H1 (cell line): Measurements from ENCODE around the gene TRABD2A. TPM values are rescaled to one million over a fixed set of nuclear protein-coding genes. Genes with fewer than 3 reads are reported as not detected.
A peak's percentile ranks its signal among the peaks of the same experiment; 100 is the strongest.

Experiments used
- CTCF ChIA-PET: fragments of 300-600 bp; sonication (Branson Sonifier 250); formaldehyde crosslinking; loops from one replicate; lab custom pipeline; 2021; ENCODE audit not compliant: partially characterized antibody; lab: Charles Lee
- POLR2A ChIA-PET: fragments of 300-600 bp; sonication (Branson Sonifier 250); formaldehyde crosslinking; loops from one replicate; lab custom pipeline; 2021; ENCODE audit warnings: inconsistent platforms; ENCODE audit not compliant: partially characterized antibody; lab: Charles Lee
- DNase-seq, 2 experiments: peaks; one replicate each; pipeline versions ENCODE4 v3.0.0 to v3.0.0-alpha.2; 2010 to 2022; ENCODE audit warnings: low spot score in 2 of 2, low read depth in 1 of 2, mixed read lengths in 1 of 2
- FAIRE-seq: peaks from 2 replicates; lab custom pipeline; 2011; peaks lifted over from hg19 to GRCh38; lab: Jason Lieb, UNC
- H2AFZ ChIP-seq: 2 replicates; pipeline ENCODE4 v1.8.1; 2012; ENCODE audit warnings: low read length, inconsistent platforms
- H2AK5ac ChIP-seq: 2 replicates; pipeline ENCODE4 v1.6.1; 2013; ENCODE audit warnings: low read depth, low read length
- H2BK120ac ChIP-seq: replicated peaks from 2 replicates; pipeline ENCODE3; 2013; ENCODE audit warnings: low read depth, low read length, inconsistent platforms
- H2BK12ac ChIP-seq: 2 replicates; pipeline ENCODE4 v1.6.1; 2013; ENCODE audit warnings: low read depth, low read length
- H2BK15ac ChIP-seq: 2 replicates; pipeline ENCODE4 v1.6.1; 2013; ENCODE audit warnings: low read length
- H2BK20ac ChIP-seq: 2 replicates; pipeline ENCODE4 v1.6.1; 2013; ENCODE audit warnings: low read length
- H2BK5ac ChIP-seq: 2 replicates; pipeline ENCODE4 v1.6.1; 2013; ENCODE audit warnings: low read depth, low read length
- H3K14ac ChIP-seq: 2 replicates; pipeline ENCODE4 v1.6.1; 2013; ENCODE audit warnings: inconsistent platforms; ENCODE audit not compliant: insufficient read length
- H3K18ac ChIP-seq: 2 replicates; pipeline ENCODE4 v1.6.1; 2013; ENCODE audit warnings: low read length; ENCODE audit errors: extremely low read depth
- H3K23ac ChIP-seq: 2 replicates; pipeline ENCODE4 v1.6.1; 2013; ENCODE audit warnings: inconsistent platforms; ENCODE audit not compliant: insufficient read length
- H3K23me2 ChIP-seq: 2 replicates; pipeline ENCODE4 v1.6.1; 2013; ENCODE audit warnings: low read depth, low read length
- H3K27ac ChIP-seq: 2 replicates; pipeline ENCODE4 v1.6.1; 2011; ENCODE audit warnings: low read depth, low read length, inconsistent platforms
- H3K27me3 ChIP-seq, 4 experiments: replicated peaks in 1 of 4; 1 replicate in 1 of 4; 2 replicates in 3 of 4; pipeline versions ENCODE4 v1.6.1 to v1.8.1; 2011 to 2013; ENCODE audit warnings: low read length in 3 of 4, mild to moderate bottlenecking in 3 of 4, inconsistent platforms in 2 of 4, mixed read lengths in 2 of 4, moderate library complexity in 1 of 4; ENCODE audit not compliant: control insufficient read depth in 3 of 4, insufficient read depth in 3 of 4; ENCODE audit errors: extremely low read depth in 1 of 4
- H3K36me3 ChIP-seq, 4 experiments: 2 replicates each; pipeline versions ENCODE4 v1.6.1 to v1.8.1; 2011 to 2013; ENCODE audit warnings: mild to moderate bottlenecking in 4 of 4, low read length in 3 of 4, moderate library complexity in 2 of 4, control low read depth in 1 of 4, inconsistent platforms in 1 of 4; ENCODE audit not compliant: insufficient read depth in 4 of 4, control insufficient read depth in 2 of 4
- H3K4ac ChIP-seq: replicated peaks from 2 replicates; pipeline ENCODE3; 2013; ENCODE audit warnings: low read length, low read depth, mixed read lengths, inconsistent platforms; ENCODE audit not compliant: insufficient read length
- H3K4me1 ChIP-seq, 4 experiments: replicated peaks in 1 of 4; 1 replicate in 1 of 4; 2 replicates in 3 of 4; pipeline versions ENCODE4 v1.6.1 to v1.8.1; 2011 to 2013; ENCODE audit warnings: low read length in 3 of 4, inconsistent platforms in 2 of 4, mixed read lengths in 1 of 4; ENCODE audit not compliant: insufficient read depth in 4 of 4, control insufficient read depth in 3 of 4
- H3K4me2 ChIP-seq, 2 experiments: 2 replicates each; pipeline versions ENCODE4 v1.6.1 to v1.8.1; 2011 to 2013; ENCODE audit warnings: low read depth in 2 of 2, low read length in 2 of 2, control low read depth in 1 of 2, inconsistent platforms in 1 of 2, mild to moderate bottlenecking in 1 of 2; ENCODE audit not compliant: insufficient read depth in 1 of 2
- H3K4me3 ChIP-seq, 4 experiments: fragments of 200-600, 300-600 bp in 1 of 4; sonication (generic), shearing (Covaris generic), sonication (Bioruptor Twin) in 1 of 4; 2 replicates each; pipeline versions ENCODE4 v1.5.1 to v1.8.1; 2011 to 2016; ENCODE audit warnings: low read length in 4 of 4, low read depth in 3 of 4, control low read depth in 2 of 4, inconsistent platforms in 2 of 4, mild to moderate bottlenecking in 2 of 4, mixed read lengths in 1 of 4, moderate library complexity in 1 of 4; ENCODE audit not compliant: insufficient read depth in 2 of 4; ENCODE audit errors: extremely low read depth in 1 of 4
- H3K56ac ChIP-seq: replicated peaks from 2 replicates; pipeline ENCODE3; 2013; ENCODE audit warnings: low read depth, mild to moderate bottlenecking, mixed read lengths, low read length, inconsistent platforms; ENCODE audit not compliant: insufficient read length
- H3K79me1 ChIP-seq: 2 replicates; pipeline ENCODE4 v1.6.1; 2013; ENCODE audit warnings: low read depth, low read length, control low read depth
- H3K79me2 ChIP-seq, 2 experiments: 2 replicates each; pipeline versions ENCODE4 v1.6.1 to v1.8.1; 2012 to 2013; ENCODE audit warnings: low read length in 2 of 2, mild to moderate bottlenecking in 2 of 2, inconsistent platforms in 1 of 2; ENCODE audit not compliant: insufficient read depth in 2 of 2, control insufficient read depth in 1 of 2
- H3K9ac ChIP-seq, 4 experiments: replicated peaks in 1 of 4; 1 replicate in 1 of 4; 2 replicates in 3 of 4; pipeline versions ENCODE4 v1.6.1 to v1.8.1; 2011 to 2013; ENCODE audit warnings: low read depth in 3 of 4, low read length in 3 of 4, control low read depth in 2 of 4, mild to moderate bottlenecking in 2 of 4, moderate library complexity in 2 of 4, inconsistent platforms in 1 of 4; ENCODE audit errors: extremely low read depth in 1 of 4
- H3K9me3 ChIP-seq, 2 experiments: 2 replicates each; pipeline versions ENCODE4 v1.6.1 to v1.8.1; 2012 to 2013; ENCODE audit warnings: mild to moderate bottlenecking in 2 of 2, moderate library complexity in 2 of 2, control low read depth in 1 of 2, inconsistent platforms in 1 of 2, low read depth in 1 of 2, low read length in 1 of 2, mixed read lengths in 1 of 2; ENCODE audit not compliant: insufficient read depth in 2 of 2
- H4K20me1 ChIP-seq, 2 experiments: replicated peaks in 1 of 2; 2 replicates each; pipeline versions ENCODE3 to v1.8.1; 2011 to 2013; ENCODE audit warnings: inconsistent platforms in 2 of 2, low read length in 2 of 2, mild to moderate bottlenecking in 1 of 2; ENCODE audit not compliant: insufficient read depth in 2 of 2, control insufficient read depth in 1 of 2
- H4K5ac ChIP-seq: 2 replicates; pipeline ENCODE4 v1.6.1; 2013; ENCODE audit warnings: low read length, low read depth, mixed read lengths, inconsistent platforms; ENCODE audit not compliant: insufficient read length
- H4K8ac ChIP-seq: 2 replicates; pipeline ENCODE4 v1.8.0; 2013; ENCODE audit warnings: mild to moderate bottlenecking, moderate library complexity, low read length, inconsistent platforms; ENCODE audit not compliant: insufficient read depth; ENCODE audit errors: extremely low read depth
- H4K91ac ChIP-seq: replicated peaks from 2 replicates; pipeline ENCODE3; 2013; ENCODE audit warnings: low read length, mixed read lengths, inconsistent platforms; ENCODE audit not compliant: insufficient read length
- ATF3 ChIP-seq: IDR thresholded peaks from 2 replicates; pipeline ENCODE4 v1.6.1; 2011; ENCODE audit warnings: low read depth, mild to moderate bottlenecking, low read length; ENCODE audit not compliant: insufficient read depth
- BACH1 ChIP-seq: IDR thresholded peaks from 2 replicates; pipeline ENCODE4 v1.6.1; 2012; ENCODE audit warnings: low read length, improper control_type of control experiment
- CBX8 ChIP-seq: fragments of 300-800, 300-1000 bp; sonication (generic); IDR thresholded peaks from 2 replicates; pipeline ENCODE4 v1.7.1; 2016; ENCODE audit warnings: low read depth, low read length, borderline replicate concordance
- CEBPB ChIP-seq: IDR thresholded peaks from 2 replicates; pipeline ENCODE4 v1.6.1; 2012; ENCODE audit warnings: low read depth, low read length
- CHD2 ChIP-seq: IDR thresholded peaks from 2 replicates; pipeline ENCODE4 v1.6.1; 2012; ENCODE audit warnings: low read length, improper control_type of control experiment
- E2F6 ChIP-seq: IDR thresholded peaks from 2 replicates; pipeline ENCODE4 v1.6.1; 2012; ENCODE audit warnings: inconsistent platforms
- EZH2 ChIP-seq: fragments of 200-600 bp; sonication (generic); IDR thresholded peaks from 2 replicates; pipeline ENCODE4 v1.7.1; 2012; ENCODE audit warnings: low read depth, mild to moderate bottlenecking, moderate library complexity, low read length, inconsistent platforms; ENCODE audit not compliant: severe bottlenecking
- NRF1 ChIP-seq: IDR thresholded peaks from 2 replicates; pipeline ENCODE4 v1.6.1; 2011; ENCODE audit warnings: mild to moderate bottlenecking, low read depth, low read length, improper control_type of control experiment
- RAD21 ChIP-seq, 2 experiments: IDR thresholded peaks in 1 of 2; conservative IDR thresholded peaks in 1 of 2; 2 replicates each; pipeline ENCODE4 v1.6.1; 2011; ENCODE audit warnings: low read depth in 2 of 2, low read length in 2 of 2, improper control_type of control experiment in 1 of 2, inconsistent platforms in 1 of 2, mild to moderate bottlenecking in 1 of 2, moderate library complexity in 1 of 2
- SIN3A ChIP-seq, 2 experiments: IDR thresholded peaks in 1 of 2; conservative IDR thresholded peaks in 1 of 2; 2 replicates each; pipeline ENCODE4 v1.6.1; 2011 to 2012; ENCODE audit warnings: low read length in 2 of 2, improper control_type of control experiment in 1 of 2, low read depth in 1 of 2, mild to moderate bottlenecking in 1 of 2
- TAF7 ChIP-seq: optimal IDR thresholded peaks from 2 replicates; pipeline ENCODE3; 2011; ENCODE audit warnings: low read depth, mild to moderate bottlenecking, inconsistent platforms, low read length, moderate library complexity, borderline replicate concordance
- WGBS, 2 experiments: shearing (Covaris generic) in 1 of 2; methylation state at CpG; one replicate each; pipeline versions ENCODE4 v1.1.6 to v1.1.7; 2013 to 2015; ENCODE audit warnings: low lambda C conversion rate in 2 of 2, mixed read lengths in 2 of 2, inconsistent platforms in 1 of 2, low coverage in 1 of 2, missing lambda C conversion rate in 1 of 2; ENCODE audit not compliant: insufficient replicate concordance in 2 of 2, insufficient coverage in 1 of 2, insufficient read length in 1 of 2; ENCODE audit errors: extremely low coverage in 1 of 2, missing lambda C conversion rate in 1 of 2; 5-methylcytosine and 5-hydroxymethylcytosine counted together
- polyA plus RNA-seq, 7 experiments: library from polyadenylated mRNA; depleted of rRNA in 3 of 7; stranded (reverse) in 5 of 7; unstranded in 2 of 7; fragments of >200 nt in 5 of 7; fragments of 200-250 nt in 2 of 7; gene quantifications; 1 replicate in 5 of 7; 2 replicates in 1 of 7; 4 replicates in 1 of 7; pipeline versions ENCODE4 v1.2.1 to v1.2.3, GENCODE V29; 2011 to 2013; ENCODE audit warnings: missing spikeins in 2 of 7, mixed read lengths in 2 of 7
- total RNA-seq: library from RNA; stranded (reverse); fragmentation: NEBNext Ultra II Directional; extraction: Animal tissue kit (Norgen Biotek cat#: 25700); gene quantifications from 2 replicates; pipeline ENCODE4 v1.2.1, GENCODE V29; 2021

TRABD2A gene
- total and polyA plus RNA-seq, 2 of the 8 experiments (the other 6 are each of a cell fraction or from before 2014, with no cell fraction given), result 17.3 to 18.6 TPM

GRCh38 chr2:84857566-84857965 lies 23.3 kb downstream of the TRABD2A start:
- DNase-seq (no peak), FAIRE-seq (no peak)
- Histone ChIP-seq H2BK15ac (no peak overlapping the region), H3K36me3 (no peaks in the 10 kb centered on the region), H3K4me1 (peaks cover 7 to 20% (median 15%) of the 10 kb centered on the region in 4 experiments), H3K4me3 (no peak overlapping the region), H2AK5ac (no peak overlapping the region), H3K9me3 (no peaks in the 10 kb centered on the region), H3K27me3 (peaks cover 16 to 36% (median 30%) of the 10 kb centered on the region in 4 experiments), H3K23ac (no peak overlapping the region), H4K5ac (no peak overlapping the region), H3K79me2 (no peaks in the 10 kb centered on the region), H3K56ac (no peak overlapping the region), H4K20me1 (peaks cover 0 to 2% of the 10 kb centered on the region in 2 experiments), H2BK20ac (0 out of 2 replicates have a peak overlapping the region, but pooled peaks have one; percentile 24), H2BK5ac (no peak overlapping the region), H2BK120ac (no peak overlapping the region)
- WGBS, 2 experiments, result 91% methylated on average over 5 of the region's 5 CpGs; no CpG with 5 or more reads in 1 of the 2 experiments
- TF ChIP-seq RAD21 (IDR thresholded peaks at IDR 0.05 in 1 of 2, conservative IDR thresholded peaks at IDR 0.05 in 1 of 2; ENCODE audit: low read depth in 2 of 2, low read length in 2 of 2), result no peak
- no peak for TF ChIP-seq BACH1
- TF ChIP-seq SIN3A (conservative IDR thresholded peaks at IDR 0.05 in 1 of 2, IDR thresholded peaks at IDR 0.05 in 1 of 2; ENCODE audit: low read depth in 1 of 2, low read length in 2 of 2), result no peak
- no peak for TF ChIP-seq CHD2
- TF ChIP-seq TAF7, result no peak
- no peak for TF ChIP-seq CBX8
- no peak for TF ChIP-seq EZH2
- no peak for TF ChIP-seq NRF1
- no peak for TF ChIP-seq E2F6
- TF ChIP-seq ATF3, result no peak
- no peak for TF ChIP-seq CEBPB
- TF ChIP-seq, all 59 proteins: peak for 0
- Histone ChIP-seq H2BK12ac (no peak overlapping the region), H3K14ac (no peak overlapping the region), H3K23me2 (no peaks in the 10 kb centered on the region; the same call in 1 of the 2 replicates), H4K8ac (no peak overlapping the region), H2AFZ (no peak overlapping the region), H3K27ac (no peak overlapping the region), H4K91ac (no peak overlapping the region), H3K4me2 (no peak overlapping the region), H3K9ac (no peak overlapping the region), H3K79me1 (peaks cover 2% of the 10 kb centered on the region), H3K18ac (no peak overlapping the region), H3K4ac (no peak overlapping the region)
- ChIA-PET POLR2A (interaction anchor here (1.1 to 1.4 kb wide), 2 partner anchors 13 to 23 kb away, joined by 3 read pairs; partner anchors contain the start of gene TRABD2A), CTCF (interaction anchor here (0.6 to 3.6 kb wide), 44 partner anchors 8 to 366 kb away, joined by 3 to 25 read pairs (median 4); partner anchors contain the start of gene TRABD2A)
